Neural crest cell (in vitro differentiated cells): ENCODE measurements around the gene CDKN1A. TPM values are rescaled to one million over a fixed set of nuclear protein-coding genes. Genes with fewer than 3 reads are reported as not detected.

Source experiments
- DNase-seq: peaks from one replicate; pipeline ENCODE4 v3.0.0; 2021; ENCODE audit warnings: low read depth, mixed read lengths, low spot score
- H3K27ac Mint-ChIP-seq: one replicate; pipeline ENCODE4 v1.8.0; 2021; ENCODE audit warnings: mild to moderate bottlenecking, mixed read lengths; ENCODE audit not compliant: unreplicated experiment
- H3K27me3 Mint-ChIP-seq: 2 replicates; pipeline ENCODE4 v1.8.0; 2021; ENCODE audit warnings: low read depth, mild to moderate bottlenecking, mixed read lengths
- H3K36me3 Mint-ChIP-seq: 2 replicates; pipeline ENCODE4 v1.8.0; 2021; ENCODE audit warnings: low read depth, mild to moderate bottlenecking, mixed read lengths
- H3K4me1 Mint-ChIP-seq: 2 replicates; pipeline ENCODE4 v1.8.0; 2021; ENCODE audit warnings: mixed read lengths
- H3K4me3 Mint-ChIP-seq: one replicate; pipeline ENCODE4 v1.8.0; 2021; ENCODE audit warnings: mild to moderate bottlenecking, mixed read lengths
- H3K9me3 Mint-ChIP-seq: 2 replicates; pipeline ENCODE4 v1.8.0; 2021; ENCODE audit warnings: mixed read lengths
- CTCF ChIP-seq: fragments of 200-600 bp; sonication (generic); conservative IDR thresholded peaks from 2 replicates; pipeline ENCODE4 v1.5.0; 2021; ENCODE audit warnings: antibody characterized with exemption, mild to moderate bottlenecking
- total RNA-seq: library from RNA; stranded (reverse); gene quantifications from 2 replicates; pipeline ENCODE4 v1.2.1, GENCODE V29; 2021

CDKN1A gene
- total RNA-seq, 1 donor from 2014 or later = 12.5 TPM

GRCh38 chr6:36716476-36717093, 38.1 kb downstream of the CDKN1A start:
- TF ChIP-seq CTCF = no peak
- H3K27ac Mint-ChIP-seq = no peak overlapping the region
- no peaks in the 10 kb centered on the region for H3K36me3 Mint-ChIP-seq
- no peak overlapping the region for H3K4me3 Mint-ChIP-seq
- H3K9me3 Mint-ChIP-seq = no peaks in the 10 kb centered on the region
- no peaks in the 10 kb centered on the region for H3K4me1 Mint-ChIP-seq
- no peaks in the 10 kb centered on the region for H3K27me3 Mint-ChIP-seq
- DNase-seq = no peak

GRCh38 chr6:36717231-36717825, 38.8 kb downstream of the CDKN1A start:
- no peak for DNase-seq
- no peaks in the 10 kb centered on the region for H3K9me3 Mint-ChIP-seq
- no peaks in the 10 kb centered on the region for H3K4me1 Mint-ChIP-seq
- no peaks in the 10 kb centered on the region for H3K27me3 Mint-ChIP-seq
- H3K4me3 Mint-ChIP-seq = no peak overlapping the region
- no peak overlapping the region for H3K27ac Mint-ChIP-seq
- TF ChIP-seq CTCF = no peak
- no peaks in the 10 kb centered on the region for H3K36me3 Mint-ChIP-seq

GRCh38 chr6:36717871-36718540, 39.5 kb downstream of the CDKN1A start:
- no peaks in the 10 kb centered on the region for H3K4me1 Mint-ChIP-seq
- no peak for DNase-seq
- no peak overlapping the region for H3K4me3 Mint-ChIP-seq
- H3K9me3 Mint-ChIP-seq = no peaks in the 10 kb centered on the region
- H3K27me3 Mint-ChIP-seq = no peaks in the 10 kb centered on the region
- H3K36me3 Mint-ChIP-seq = no peaks in the 10 kb centered on the region
- no peak for TF ChIP-seq CTCF
- no peak overlapping the region for H3K27ac Mint-ChIP-seq

GRCh38 chr6:36718560-36718959, 40.0 kb downstream of the CDKN1A start:
- H3K36me3 Mint-ChIP-seq = no peaks in the 10 kb centered on the region
- no peaks in the 10 kb centered on the region for H3K9me3 Mint-ChIP-seq
- no peak overlapping the region for H3K4me3 Mint-ChIP-seq
- TF ChIP-seq CTCF = no peak
- DNase-seq = no peak
- H3K27me3 Mint-ChIP-seq = no peaks in the 10 kb centered on the region
- H3K4me1 Mint-ChIP-seq = no peaks in the 10 kb centered on the region
- H3K27ac Mint-ChIP-seq = no peak overlapping the region

GRCh38 chr6:36719126-36719525, 40.6 kb downstream of the CDKN1A start:
- H3K27me3 Mint-ChIP-seq = no peaks in the 10 kb centered on the region
- no peak for TF ChIP-seq CTCF
- no peak for DNase-seq
- H3K27ac Mint-ChIP-seq = no peak overlapping the region
- H3K9me3 Mint-ChIP-seq = no peaks in the 10 kb centered on the region
- H3K4me3 Mint-ChIP-seq = no peak overlapping the region
- H3K36me3 Mint-ChIP-seq = no peaks in the 10 kb centered on the region
- H3K4me1 Mint-ChIP-seq = no peaks in the 10 kb centered on the region
